Vagina (tissue), 2 donors: ENCODE measurements around the gene FAM3A. TPM values are rescaled to one million over a fixed set of nuclear protein-coding genes. Genes with fewer than 3 reads are reported as not detected.

Experiments
- DNase-seq, 2 donors: peaks; one replicate each; pipeline ENCODE4 v3.0.0-alpha.2; 2017; ENCODE audit errors: extremely low spot score in 2 of 2
- H3K27ac ChIP-seq: fragments of 200-600 bp; sonication (generic); one replicate; pipeline ENCODE4 v1.5.1; 2019
- H3K27me3 ChIP-seq: fragments of 200-600 bp; sonication (generic); one replicate; pipeline ENCODE4 v1.5.1; 2019
- H3K36me3 ChIP-seq, 2 donors: fragments of 200-600 bp; sonication (generic); one replicate each; pipeline ENCODE4 v1.5.1; 2017 to 2019
- H3K4me1 ChIP-seq: fragments of 200-600 bp; sonication (generic); one replicate; pipeline ENCODE4 v1.5.1; 2019
- H3K4me3 ChIP-seq, 2 donors: fragments of 200-600 bp; sonication (generic); 1 replicate in 1 of 2; 2 replicates in 1 of 2; pipeline ENCODE4 v1.5.1; 2016 to 2019
- H3K9me3 ChIP-seq: fragments of 200-600 bp; sonication (generic); one replicate; pipeline ENCODE4 v1.5.1; 2019
- CTCF ChIP-seq, 3 experiments: fragments of 450-650 bp in 2 of 3; fragments of 200-600 bp in 1 of 3; sonication (generic) in 1 of 3; IDR thresholded peaks; one replicate each; pipeline ENCODE4 v1.5.1; 2017 to 2019; ENCODE audit warnings: antibody characterized with exemption in 3 of 3, mild to moderate bottlenecking in 2 of 3, moderate library complexity in 2 of 3
- POLR2A ChIP-seq, 2 donors: fragments of 450-650 bp; IDR thresholded peaks; one replicate each; pipeline ENCODE4 v1.6.1; 2017; ENCODE audit warnings: antibody characterized with exemption in 2 of 2, mild to moderate bottlenecking in 2 of 2, moderate library complexity in 2 of 2
- POLR2AphosphoS5 ChIP-seq, 2 donors: sonication (generic); formaldehyde crosslinking; IDR thresholded peaks; one replicate each; pipeline ENCODE4 v1.9.0; 2017; ENCODE audit warnings: antibody characterized with exemption in 2 of 2, mild to moderate bottlenecking in 2 of 2, low read depth in 1 of 2; ENCODE audit not compliant: insufficient read depth in 1 of 2
- intact Hi-C: fragments of 100-400 bp; cut with DNase I; formaldehyde crosslinking; loops from one replicate; pipeline ENCODE4 v1.15.1; 2023
- total RNA-seq: library from RNA; depleted of rRNA; stranded (reverse); fragments of >200 nt; gene quantifications from one replicate; pipeline ENCODE4 v1.2.3, GENCODE V29; 2016

Gene FAM3A
- total RNA-seq, 1 donor from 2014 or later: 59.9 TPM

- no peaks in the 10 kb centered on the region for H3K9me3 ChIP-seq
- H3K27me3 ChIP-seq: no peaks in the 10 kb centered on the region
- H3K27ac ChIP-seq: no peak overlapping the region
- no peak for DNase-seq
- no peaks in the 10 kb centered on the region for H3K4me1 ChIP-seq
- peaks cover 0 to 51% of the 10 kb centered on the region in 2 donors for H3K36me3 ChIP-seq
- no peak overlapping the region for H3K4me3 ChIP-seq
- TF ChIP-seq CTCF (IDR thresholded peaks at IDR 0.05) (no peak), POLR2A (IDR thresholded peaks at IDR 0.05) (no peak), POLR2AphosphoS5 (IDR thresholded peaks at IDR 0.05; ENCODE audit: insufficient read depth in 1 of 2, low read depth in 1 of 2) (no peak)
- intact Hi-C loops: no loop called here
These were observed 46.2 kb downstream of the FAM3A start for GRCh38 chrX:154469880-154470279.

DNA sequence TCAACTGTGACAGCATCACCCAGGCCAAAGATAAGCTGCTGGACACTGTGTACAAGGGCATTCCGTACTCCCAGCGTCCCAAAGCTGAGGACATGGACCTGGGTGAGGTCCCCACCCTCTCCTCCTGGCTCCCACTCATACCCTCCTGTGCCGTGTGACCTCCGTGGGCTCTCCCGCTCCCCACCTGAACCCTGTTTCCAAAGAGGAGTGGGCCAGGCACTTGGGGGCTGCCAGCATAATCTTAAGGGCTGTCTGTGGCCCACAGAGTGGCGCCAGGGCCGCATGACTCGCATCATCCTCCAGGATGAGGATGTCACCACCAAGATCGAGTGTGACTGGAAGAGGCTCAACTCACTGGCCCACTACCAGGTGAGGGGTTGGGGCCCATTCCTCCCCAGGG lies 46.9 kb downstream of the FAM3A start:
- no peaks in the 10 kb centered on the region for H3K4me1 ChIP-seq
- H3K27ac ChIP-seq: no peak overlapping the region
- peaks cover 0 to 56% of the 10 kb centered on the region in 2 donors for H3K36me3 ChIP-seq
- intact Hi-C loops: no loop called here
- no peaks in the 10 kb centered on the region for H3K9me3 ChIP-seq
- no peak overlapping the region for H3K4me3 ChIP-seq
- no peak for DNase-seq
- TF ChIP-seq CTCF (IDR thresholded peaks at IDR 0.05): no peak
- TF ChIP-seq POLR2A (IDR thresholded peaks at IDR 0.05): no peak
- no peak for TF ChIP-seq POLR2AphosphoS5 (IDR thresholded peaks at IDR 0.05; ENCODE audit: insufficient read depth in 1 of 2, low read depth in 1 of 2)
- no peaks in the 10 kb centered on the region for H3K27me3 ChIP-seq

DNA sequence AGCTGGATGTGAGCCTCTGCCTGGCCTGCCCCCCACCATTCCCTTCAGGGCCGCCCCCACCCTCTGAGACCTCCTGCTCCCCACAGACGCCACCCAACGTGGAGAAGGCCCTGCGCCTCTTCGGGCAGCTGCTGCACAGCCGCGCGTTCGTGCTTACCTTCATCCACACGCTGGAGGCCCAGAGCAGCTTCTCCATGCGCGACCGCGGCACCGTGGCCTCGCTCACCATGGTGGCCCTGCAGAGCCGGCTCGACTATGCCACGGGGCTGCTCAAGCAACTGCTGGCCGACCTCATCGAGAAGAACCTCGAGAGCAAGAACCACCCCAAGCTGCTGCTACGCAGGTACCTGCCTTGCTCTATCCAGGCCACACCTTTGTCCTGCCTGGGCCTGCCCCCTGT lies 47.8 kb downstream of the FAM3A start:
- intact Hi-C loops: no loop called here
- Histone ChIP-seq H3K4me3 (no peak overlapping the region), H3K27me3 (no peaks in the 10 kb centered on the region), H3K4me1 (no peaks in the 10 kb centered on the region), H3K36me3 (peaks cover 0 to 56% of the 10 kb centered on the region in 2 donors), H3K9me3 (no peaks in the 10 kb centered on the region), H3K27ac (no peak overlapping the region)
- TF ChIP-seq POLR2A (IDR thresholded peaks at IDR 0.05) (no peak), POLR2AphosphoS5 (IDR thresholded peaks at IDR 0.05; ENCODE audit: insufficient read depth in 1 of 2, low read depth in 1 of 2) (no peak), CTCF (IDR thresholded peaks at IDR 0.05) (no peak)
- DNase-seq: no peak

- Histone ChIP-seq H3K27me3 (no peaks in the 10 kb centered on the region), H3K4me3 (no peak overlapping the region), H3K4me1 (no peaks in the 10 kb centered on the region), H3K27ac (no peak overlapping the region), H3K36me3 (peaks cover 0 to 56% of the 10 kb centered on the region in 2 donors), H3K9me3 (no peaks in the 10 kb centered on the region)
- TF ChIP-seq POLR2AphosphoS5 (IDR thresholded peaks at IDR 0.05; ENCODE audit: insufficient read depth in 1 of 2, low read depth in 1 of 2) (no peak), POLR2A (IDR thresholded peaks at IDR 0.05) (no peak), CTCF (IDR thresholded peaks at IDR 0.05) (no peak)
- no peak for DNase-seq
- intact Hi-C loops: no loop called here
These were observed 48.5 kb downstream of the FAM3A start for GRCh38 chrX:154467556-154467955.

GRCh38 chrX:154466907-154467306 lies 49.1 kb downstream of the FAM3A start:
- intact Hi-C loops: no loop called here
- Histone ChIP-seq H3K36me3 (peaks cover 0 to 56% of the 10 kb centered on the region in 2 donors), H3K4me1 (no peaks in the 10 kb centered on the region), H3K4me3 (no peak overlapping the region), H3K9me3 (no peaks in the 10 kb centered on the region), H3K27me3 (no peaks in the 10 kb centered on the region), H3K27ac (no peak overlapping the region)
- no peak for DNase-seq
- TF ChIP-seq POLR2AphosphoS5 (IDR thresholded peaks at IDR 0.05; ENCODE audit: insufficient read depth in 1 of 2, low read depth in 1 of 2) (no peak), POLR2A (IDR thresholded peaks at IDR 0.05) (no peak)
